ENCODE results near the gene RBFOX2.

The RBFOX2 gene

GRCh38 chr22:36008565-36008964, 20.1 kb downstream of the RBFOX2 start:
- TF ChIP-seq ZFX (IDR thresholded peaks at IDR 0.05; ENCODE audit: borderline replicate concordance) (no peak), CTCF (IDR thresholded peaks at IDR 0.05) (no peak)
- H3K27ac ChIP-seq = no peak overlapping the region

GRCh38 chr22:36008131-36008530, 20.5 kb downstream of the RBFOX2 start:
- TF ChIP-seq ZFX (IDR thresholded peaks at IDR 0.05; ENCODE audit: borderline replicate concordance) (no peak), CTCF (IDR thresholded peaks at IDR 0.05) (no peak)
- no peak overlapping the region for H3K27ac ChIP-seq

- TF ChIP-seq ZFX (IDR thresholded peaks at IDR 0.05; ENCODE audit: borderline replicate concordance) (no peak), CTCF (IDR thresholded peaks at IDR 0.05) (no peak)
- H3K27ac ChIP-seq = no peak overlapping the region
Observed at GRCh38 chr22:36003972-36004674, 24.5 kb downstream of the RBFOX2 start.

GRCh38 chr22:36002718-36003260, 25.8 kb downstream of the RBFOX2 start:
- H3K27ac ChIP-seq = no peak overlapping the region
- no peak for TF ChIP-seq ZFX (IDR thresholded peaks at IDR 0.05; ENCODE audit: borderline replicate concordance)
- TF ChIP-seq CTCF (IDR thresholded peaks at IDR 0.05) = no peak

GRCh38 chr22:36002084-36002483, 26.5 kb downstream of the RBFOX2 start:
- TF ChIP-seq CTCF (IDR thresholded peaks at IDR 0.05) (no peak), ZFX (IDR thresholded peaks at IDR 0.05; ENCODE audit: borderline replicate concordance) (no peak)
- H3K27ac ChIP-seq = no peak overlapping the region

- TF ChIP-seq CTCF (IDR thresholded peaks at IDR 0.05) = no peak
- no peak for TF ChIP-seq ZFX (IDR thresholded peaks at IDR 0.05; ENCODE audit: borderline replicate concordance)
- H3K27ac ChIP-seq = no peak overlapping the region
Observed at GRCh38 chr22:35998748-35999147, 29.9 kb downstream of the RBFOX2 start.

- TF ChIP-seq CTCF (IDR thresholded peaks at IDR 0.05) (no peak), ZFX (IDR thresholded peaks at IDR 0.05; ENCODE audit: borderline replicate concordance) (no peak)
- H3K27ac ChIP-seq = no peak overlapping the region
Observed at GRCh38 chr22:35997438-35997837, 31.2 kb downstream of the RBFOX2 start.
